GM12878 (cell line): ENCODE results near the gene TAPT1. TPM values are rescaled to one million over a fixed set of nuclear protein-coding genes. Genes with fewer than 3 reads are reported as not detected.

Experiments
- ATAC-seq: fragments of 200-7000 bp; cut with Tn5 transposase; 3 replicates; pipeline ENCODE4 v1.9.1; 2020; ENCODE audit warnings: mild to moderate bottlenecking, moderate library complexity
- BruUV-seq: library from RNA; stranded (reverse); fragments of 400-500 nt; replicated peaks from 2 replicates; lab custom pipeline; 2021; lab: Mats Ljungman, UMichigan
- CTCF ChIA-PET: fragments of 300-600 bp; sonication (Branson Sonifier 250); formaldehyde crosslinking; extraction: SDS; loops from one replicate; lab custom pipeline; 2021; ENCODE audit warnings: inconsistent platforms; lab: Yijun Ruan, JAX
- POLR2A ChIA-PET: fragments of 350-600 bp; formaldehyde crosslinking; extraction: SDS; loops from one replicate; lab custom pipeline; 2021; ENCODE audit warnings: inconsistent platforms; lab: Charles Lee
- RAD21 ChIA-PET: fragments of 300-600 bp; sonication (Branson Sonifier 250); formaldehyde crosslinking; loops from one replicate; lab custom pipeline; 2023; ENCODE audit warnings: antibody characterized with exemption; ENCODE audit not compliant: unreplicated experiment; lab: Charles Lee
- SMC1A ChIA-PET: fragments of 300-600 bp; sonication (Branson Sonifier 250); formaldehyde crosslinking; loops from one replicate; lab custom pipeline; 2023; ENCODE audit not compliant: unreplicated experiment, uncharacterized antibody; lab: Charles Lee
- DNase-seq: peaks from one replicate; pipeline ENCODE4 v3.0.0-alpha.2; 2011; ENCODE audit warnings: low read depth, low spot score
- FAIRE-seq: peaks from 3 replicates; lab custom pipeline; 2011; peaks lifted over from hg19 to GRCh38; lab: Jason Lieb, UNC
- H2AFZ ChIP-seq: 2 replicates; pipeline ENCODE4 v1.6.0; 2011; ENCODE audit warnings: low read depth, low read length, control low read depth; ENCODE audit not compliant: control insufficient read depth
- H3K27ac ChIP-seq: 2 replicates; pipeline ENCODE4 v1.5.1; 2011; ENCODE audit warnings: control low read depth; ENCODE audit not compliant: control insufficient read depth, insufficient read depth
- H3K27me3 ChIP-seq, 2 experiments: replicated peaks in 1 of 2; 2 replicates each; pipeline versions ENCODE4 v1.6.0 to v1.6.1; 2011; ENCODE audit warnings: low read length in 1 of 2; ENCODE audit not compliant: control insufficient read depth in 2 of 2, insufficient read depth in 2 of 2
- H3K36me3 ChIP-seq, 2 experiments: 2 replicates each; pipeline ENCODE4 v1.5.1; 2011; ENCODE audit warnings: low read length in 1 of 2; ENCODE audit not compliant: control insufficient read depth in 2 of 2, insufficient read depth in 2 of 2
- H3K4me1 ChIP-seq: 2 replicates; pipeline ENCODE4 v1.6.1; 2011; ENCODE audit warnings: mild to moderate bottlenecking, low read length, moderate library complexity, mixed read lengths; ENCODE audit not compliant: control insufficient read depth, insufficient read depth
- H3K4me2 ChIP-seq: 2 replicates; pipeline ENCODE4 v1.6.0; 2011; ENCODE audit warnings: control low read depth; ENCODE audit not compliant: control insufficient read depth, insufficient read depth
- H3K4me3 ChIP-seq: fragments of 200-600 bp; sonication (generic); 2 replicates; pipeline ENCODE4 v1.5.1; 2016
- H3K79me2 ChIP-seq: 2 replicates; pipeline ENCODE4 v1.6.0; 2011; ENCODE audit warnings: low read length; ENCODE audit not compliant: control insufficient read depth, insufficient read depth
- H3K9ac ChIP-seq: 2 replicates; pipeline ENCODE4 v1.8.0; 2011; ENCODE audit warnings: low read length, control low read depth, mixed read lengths; ENCODE audit not compliant: control insufficient read depth, insufficient read depth
- H3K9me3 ChIP-seq: replicated peaks from 3 replicates; pipeline ENCODE4 v1.5.1; 2011; ENCODE audit warnings: mild to moderate bottlenecking, low read length; ENCODE audit not compliant: control insufficient read depth, insufficient read depth
- H4K20me1 ChIP-seq: 2 replicates; pipeline ENCODE4 v1.6.0; 2011; ENCODE audit not compliant: control insufficient read depth, insufficient read depth
- BHLHE40 ChIP-seq, 2 experiments: fragments of 450-650 bp in 1 of 2; IDR thresholded peaks; 2 replicates each; pipeline ENCODE4 v1.6.1; 2011 to 2017; ENCODE audit warnings: low read depth in 2 of 2, borderline replicate concordance in 1 of 2, improper control_type of control experiment in 1 of 2, low read length in 1 of 2, mild to moderate bottlenecking in 1 of 2
- BMI1 ChIP-seq: fragments of 450-650 bp; IDR thresholded peaks from 2 replicates; pipeline ENCODE4 v1.6.1; 2016; ENCODE audit warnings: mild to moderate bottlenecking, moderate library complexity, borderline replicate concordance
- CBX5 ChIP-seq: sonication (generic); IDR thresholded peaks from 2 replicates; pipeline ENCODE4 v1.6.1; 2016; ENCODE audit warnings: low read depth, moderate library complexity, mild to moderate bottlenecking, inconsistent platforms
- CHD1 ChIP-seq: IDR thresholded peaks from 2 replicates; pipeline ENCODE4 v1.6.1; 2012; ENCODE audit warnings: low read depth, low read length, improper control_type of control experiment
- FOS ChIP-seq: IDR thresholded peaks from 3 replicates; pipeline ENCODE4 v1.6.1; 2011; ENCODE audit warnings: borderline replicate concordance; ENCODE audit not compliant: insufficient read length; ENCODE audit errors: extremely low read depth
- HDGF ChIP-seq: fragments of 450-650 bp; IDR thresholded peaks from 2 replicates; pipeline ENCODE4 v1.6.1; 2016; ENCODE audit warnings: antibody characterized with exemption
- LARP7 ChIP-seq: fragments of 450-650 bp; IDR thresholded peaks from 2 replicates; pipeline ENCODE4 v1.6.1; 2017; ENCODE audit warnings: mild to moderate bottlenecking
- SP1 ChIP-seq: IDR thresholded peaks from one replicate; pipeline ENCODE4 v1.6.1; 2011; ENCODE audit warnings: low read depth, low read length
- SUPT20H ChIP-seq: IDR thresholded peaks from 2 replicates; pipeline ENCODE4 v1.6.1; 2011; ENCODE audit warnings: low read depth, mild to moderate bottlenecking, low read length, moderate library complexity, borderline replicate concordance; ENCODE audit not compliant: control insufficient read depth
- WGBS: methylation state at CpG from one replicate; pipeline ENCODE4 v1.1.6; 2016; ENCODE audit warnings: low lambda C conversion rate; ENCODE audit not compliant: insufficient replicate concordance, insufficient coverage; ENCODE audit errors: missing lambda C conversion rate; 5-methylcytosine and 5-hydroxymethylcytosine counted together
- in situ Hi-C: fragments of 300-500 bp; cut with MboI; formaldehyde crosslinking; loops from 9 replicates; pipeline ENCODE4 v1.14.3; 2018; ENCODE audit warnings: mixed read lengths
- intact Hi-C: fragments of 100-400 bp; cut with micrococcal nuclease; formaldehyde crosslinking; loops from one replicate; pipeline ENCODE4 v1.14.2; 2022; ENCODE audit not compliant: unreplicated experiment
- polyA plus RNA-seq, 11 experiments: library from polyadenylated mRNA; depleted of rRNA in 4 of 11; unstranded in 6 of 11; stranded (reverse) in 5 of 11; fragments of >200 nt; fragmentation: Nextera tagmentation in 4 of 11; fragmentation: Illumina TruSeq in 1 of 11; extraction: Ambion mirVana in 4 of 11; extraction: Trizol in 1 of 11; gene quantifications; 1 replicate in 1 of 11; 2 replicates in 10 of 11; pipeline versions ENCODE4 v1.2.1 to v1.2.3, GENCODE V29; 2011 to 2016; ENCODE audit warnings: inconsistent platforms in 2 of 11, missing spikeins in 2 of 11, low read depth in 1 of 11
- total RNA-seq, 4 experiments: library from RNA; depleted of rRNA in 3 of 4; stranded (reverse); fragments of >200 nt in 3 of 4; fragmentation: Illumina TruSeq in 1 of 4; extraction: Trizol in 1 of 4; gene quantifications; 2 replicates each; pipeline versions ENCODE4 v1.2.1 to v1.2.3, GENCODE V29; 2013 to 2021
- TF ChIP-seq, protein P1 (sequence below): IDR thresholded peaks from 2 replicates; pipeline ENCODE4 v1.6.1; 2012; ENCODE audit warnings: improper control_type of control experiment, low read depth, low read length; ENCODE audit not compliant: insufficient replicate concordance
- TF ChIP-seq, protein P2 (sequence below): IDR thresholded peaks from 2 replicates; pipeline ENCODE4 v1.6.1; 2012; ENCODE audit warnings: low read length, inconsistent platforms
- TF ChIP-seq, protein P3 (sequence below): fragments of 450-650 bp; IDR thresholded peaks from 2 replicates; pipeline ENCODE4 v1.6.1; 2017; ENCODE audit warnings: mild to moderate bottlenecking
- TF ChIP-seq, protein P4 (sequence below): fragments of 450-650 bp; IDR thresholded peaks from 2 replicates; pipeline ENCODE4 v1.6.1; 2016; ENCODE audit warnings: mild to moderate bottlenecking
- TF ChIP-seq, protein P5 (sequence below): IDR thresholded peaks from 2 replicates; pipeline ENCODE4 v1.6.1; 2011; ENCODE audit warnings: low read depth, mild to moderate bottlenecking, low read length, moderate library complexity, borderline replicate concordance; ENCODE audit errors: extremely low read depth

The TAPT1 gene
- total and polyA plus RNA-seq, 10 of the 15 experiments (the other 5 are each of a cell fraction or from before 2014, with no cell fraction given) = 0.91 to 23.3 (median 9.5) TPM

DNA sequence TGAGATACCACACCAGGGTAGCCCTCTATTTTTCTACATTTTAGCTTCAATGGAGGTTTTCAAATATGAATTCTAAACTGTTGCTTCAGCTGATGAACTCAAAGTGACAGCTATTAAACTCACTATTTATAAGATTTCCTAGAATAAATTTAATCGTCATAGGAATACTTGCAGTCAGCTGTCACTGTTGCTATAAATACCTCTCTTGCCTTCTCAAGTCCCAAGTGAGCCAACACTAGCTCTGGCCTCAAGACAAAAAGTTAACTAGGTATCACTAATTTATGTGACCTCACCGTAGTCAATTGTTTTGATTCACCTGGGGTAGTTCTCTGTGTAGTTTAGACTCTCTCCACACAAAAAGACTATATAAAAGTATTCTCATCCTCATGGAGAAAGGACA is 108.2 kb downstream of the TAPT1 start:
- no peak overlapping the region for H3K9ac ChIP-seq
- no peaks in the 10 kb centered on the region for H3K79me2 ChIP-seq
- no peaks in the 10 kb centered on the region for H3K27me3 ChIP-seq
- no peak overlapping the region for H3K4me2 ChIP-seq
- no peaks in the 10 kb centered on the region for H3K36me3 ChIP-seq
- RAD21 ChIA-PET = no interaction called here
- ATAC-seq (no peak), DNase-seq (no peak), FAIRE-seq (no peak)
- no peak overlapping the region for H2AFZ ChIP-seq
- 63% methylated on average over 2 of the region's 2 CpGs for WGBS
- intact Hi-C loops (no loop called here), in situ Hi-C loops (no loop called here)
- no peaks in the 10 kb centered on the region for H3K9me3 ChIP-seq
- CTCF ChIA-PET = interaction anchor here (0.6 to 1.4 kb wide), 3 partner anchors 62 to 315 kb away, joined by 3 to 4 read pairs (median 3); no protein-coding TSS in a partner anchor
- POLR2A ChIA-PET = no interaction called here
- SMC1A ChIA-PET = interaction anchor here (1.0 to 1.2 kb wide), 3 partner anchors 11 to 83 kb away, joined by 3 read pairs; no protein-coding TSS in a partner anchor
- H4K20me1 ChIP-seq = no peaks in the 10 kb centered on the region
- no TSS peak for BruUV-seq
- H3K27ac ChIP-seq = no peak overlapping the region
- no peak overlapping the region for H3K4me3 ChIP-seq
- H3K4me1 ChIP-seq = no peaks in the 10 kb centered on the region
- TF ChIP-seq SUPT20H = no peak
- TF ChIP-seq CBX5 = no peak
- TF ChIP-seq, protein P1, sequence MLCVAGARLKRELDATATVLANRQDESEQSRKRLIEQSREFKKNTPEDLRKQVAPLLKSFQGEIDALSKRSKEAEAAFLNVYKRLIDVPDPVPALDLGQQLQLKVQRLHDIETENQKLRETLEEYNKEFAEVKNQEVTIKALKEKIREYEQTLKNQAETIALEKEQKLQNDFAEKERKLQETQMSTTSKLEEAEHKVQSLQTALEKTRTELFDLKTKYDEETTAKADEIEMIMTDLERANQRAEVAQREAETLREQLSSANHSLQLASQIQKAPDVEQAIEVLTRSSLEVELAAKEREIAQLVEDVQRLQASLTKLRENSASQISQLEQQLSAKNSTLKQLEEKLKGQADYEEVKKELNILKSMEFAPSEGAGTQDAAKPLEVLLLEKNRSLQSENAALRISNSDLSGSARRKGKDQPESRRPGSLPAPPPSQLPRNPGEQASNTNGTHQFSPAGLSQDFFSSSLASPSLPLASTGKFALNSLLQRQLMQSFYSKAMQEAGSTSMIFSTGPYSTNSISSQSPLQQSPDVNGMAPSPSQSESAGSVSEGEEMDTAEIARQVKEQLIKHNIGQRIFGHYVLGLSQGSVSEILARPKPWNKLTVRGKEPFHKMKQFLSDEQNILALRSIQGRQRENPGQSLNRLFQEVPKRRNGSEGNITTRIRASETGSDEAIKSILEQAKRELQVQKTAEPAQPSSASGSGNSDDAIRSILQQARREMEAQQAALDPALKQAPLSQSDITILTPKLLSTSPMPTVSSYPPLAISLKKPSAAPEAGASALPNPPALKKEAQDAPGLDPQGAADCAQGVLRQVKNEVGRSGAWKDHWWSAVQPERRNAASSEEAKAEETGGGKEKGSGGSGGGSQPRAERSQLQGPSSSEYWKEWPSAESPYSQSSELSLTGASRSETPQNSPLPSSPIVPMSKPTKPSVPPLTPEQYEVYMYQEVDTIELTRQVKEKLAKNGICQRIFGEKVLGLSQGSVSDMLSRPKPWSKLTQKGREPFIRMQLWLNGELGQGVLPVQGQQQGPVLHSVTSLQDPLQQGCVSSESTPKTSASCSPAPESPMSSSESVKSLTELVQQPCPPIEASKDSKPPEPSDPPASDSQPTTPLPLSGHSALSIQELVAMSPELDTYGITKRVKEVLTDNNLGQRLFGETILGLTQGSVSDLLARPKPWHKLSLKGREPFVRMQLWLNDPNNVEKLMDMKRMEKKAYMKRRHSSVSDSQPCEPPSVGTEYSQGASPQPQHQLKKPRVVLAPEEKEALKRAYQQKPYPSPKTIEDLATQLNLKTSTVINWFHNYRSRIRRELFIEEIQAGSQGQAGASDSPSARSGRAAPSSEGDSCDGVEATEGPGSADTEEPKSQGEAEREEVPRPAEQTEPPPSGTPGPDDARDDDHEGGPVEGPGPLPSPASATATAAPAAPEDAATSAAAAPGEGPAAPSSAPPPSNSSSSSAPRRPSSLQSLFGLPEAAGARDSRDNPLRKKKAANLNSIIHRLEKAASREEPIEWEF = no peak
- TF ChIP-seq BMI1 = no peak
- TF ChIP-seq, protein P2, sequence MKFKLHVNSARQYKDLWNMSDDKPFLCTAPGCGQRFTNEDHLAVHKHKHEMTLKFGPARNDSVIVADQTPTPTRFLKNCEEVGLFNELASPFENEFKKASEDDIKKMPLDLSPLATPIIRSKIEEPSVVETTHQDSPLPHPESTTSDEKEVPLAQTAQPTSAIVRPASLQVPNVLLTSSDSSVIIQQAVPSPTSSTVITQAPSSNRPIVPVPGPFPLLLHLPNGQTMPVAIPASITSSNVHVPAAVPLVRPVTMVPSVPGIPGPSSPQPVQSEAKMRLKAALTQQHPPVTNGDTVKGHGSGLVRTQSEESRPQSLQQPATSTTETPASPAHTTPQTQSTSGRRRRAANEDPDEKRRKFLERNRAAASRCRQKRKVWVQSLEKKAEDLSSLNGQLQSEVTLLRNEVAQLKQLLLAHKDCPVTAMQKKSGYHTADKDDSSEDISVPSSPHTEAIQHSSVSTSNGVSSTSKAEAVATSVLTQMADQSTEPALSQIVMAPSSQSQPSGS = no peak
- TF ChIP-seq, protein P3, sequence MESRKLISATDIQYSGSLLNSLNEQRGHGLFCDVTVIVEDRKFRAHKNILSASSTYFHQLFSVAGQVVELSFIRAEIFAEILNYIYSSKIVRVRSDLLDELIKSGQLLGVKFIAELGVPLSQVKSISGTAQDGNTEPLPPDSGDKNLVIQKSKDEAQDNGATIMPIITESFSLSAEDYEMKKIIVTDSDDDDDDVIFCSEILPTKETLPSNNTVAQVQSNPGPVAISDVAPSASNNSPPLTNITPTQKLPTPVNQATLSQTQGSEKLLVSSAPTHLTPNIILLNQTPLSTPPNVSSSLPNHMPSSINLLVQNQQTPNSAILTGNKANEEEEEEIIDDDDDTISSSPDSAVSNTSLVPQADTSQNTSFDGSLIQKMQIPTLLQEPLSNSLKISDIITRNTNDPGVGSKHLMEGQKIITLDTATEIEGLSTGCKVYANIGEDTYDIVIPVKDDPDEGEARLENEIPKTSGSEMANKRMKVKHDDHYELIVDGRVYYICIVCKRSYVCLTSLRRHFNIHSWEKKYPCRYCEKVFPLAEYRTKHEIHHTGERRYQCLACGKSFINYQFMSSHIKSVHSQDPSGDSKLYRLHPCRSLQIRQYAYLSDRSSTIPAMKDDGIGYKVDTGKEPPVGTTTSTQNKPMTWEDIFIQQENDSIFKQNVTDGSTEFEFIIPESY = no peak
- TF ChIP-seq FOS = no peak
- no peak for TF ChIP-seq SP1
- no peak for TF ChIP-seq HDGF
- no peak for TF ChIP-seq BHLHE40 (IDR thresholded peaks at IDR 0.05; ENCODE audit: borderline replicate concordance in 1 of 2, low read depth in 2 of 2, low read length in 1 of 2)
- TF ChIP-seq, protein P4, sequence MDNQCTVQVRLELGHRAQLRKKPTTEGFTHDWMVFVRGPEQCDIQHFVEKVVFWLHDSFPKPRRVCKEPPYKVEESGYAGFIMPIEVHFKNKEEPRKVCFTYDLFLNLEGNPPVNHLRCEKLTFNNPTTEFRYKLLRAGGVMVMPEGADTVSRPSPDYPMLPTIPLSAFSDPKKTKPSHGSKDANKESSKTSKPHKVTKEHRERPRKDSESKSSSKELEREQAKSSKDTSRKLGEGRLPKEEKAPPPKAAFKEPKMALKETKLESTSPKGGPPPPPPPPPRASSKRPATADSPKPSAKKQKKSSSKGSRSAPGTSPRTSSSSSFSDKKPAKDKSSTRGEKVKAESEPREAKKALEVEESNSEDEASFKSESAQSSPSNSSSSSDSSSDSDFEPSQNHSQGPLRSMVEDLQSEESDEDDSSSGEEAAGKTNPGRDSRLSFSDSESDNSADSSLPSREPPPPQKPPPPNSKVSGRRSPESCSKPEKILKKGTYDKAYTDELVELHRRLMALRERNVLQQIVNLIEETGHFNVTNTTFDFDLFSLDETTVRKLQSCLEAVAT = no peak
- TF ChIP-seq, protein P5, sequence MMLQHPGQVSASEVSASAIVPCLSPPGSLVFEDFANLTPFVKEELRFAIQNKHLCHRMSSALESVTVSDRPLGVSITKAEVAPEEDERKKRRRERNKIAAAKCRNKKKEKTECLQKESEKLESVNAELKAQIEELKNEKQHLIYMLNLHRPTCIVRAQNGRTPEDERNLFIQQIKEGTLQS = no peak
- no peak for TF ChIP-seq LARP7
- no peak for TF ChIP-seq CHD1
